Naive thymus-derived CD4-positive, alpha-beta T cell (primary cell): ENCODE results near the gene MOGAT1. TPM values are rescaled to one million over a fixed set of nuclear protein-coding genes. Genes with fewer than 3 reads are reported as not detected.

ENCODE experiments used
- ATAC-seq: fragments of 150-1000 bp; cut with Tn5 transposase; 2 replicates; pipeline ENCODE4 v1.10.0; 2021; ENCODE audit warnings: mild to moderate bottlenecking, moderate library complexity
- CTCF ChIA-PET: fragments of 350-600 bp; sonication (Branson Sonifier 250); formaldehyde crosslinking; loops from one replicate; lab custom pipeline; 2021; ENCODE audit warnings: antibody characterized with exemption; lab: Charles Lee
- POLR2A ChIA-PET: fragments of 350-600 bp; sonication (Branson Sonifier 250); formaldehyde crosslinking; loops from one replicate; lab custom pipeline; 2021; ENCODE audit warnings: antibody characterized with exemption, inconsistent platforms; lab: Charles Lee
- DNase-seq, 9 donors: peaks; one replicate each; pipeline versions ENCODE4 v3.0.0 to v3.0.0-alpha.2; 2020 to 2022; ENCODE audit warnings: mixed read lengths in 1 of 9
- H3K27ac ChIP-seq: one replicate; pipeline ENCODE4 v1.7.0; 2013; ENCODE audit warnings: mild to moderate bottlenecking, low read depth, low read length, moderate library complexity
- H3K27me3 ChIP-seq, 2 donors: one replicate each; pipeline ENCODE4 v1.7.0; 2013; ENCODE audit warnings: low read length in 2 of 2, mild to moderate bottlenecking in 2 of 2, moderate library complexity in 2 of 2; ENCODE audit not compliant: control insufficient read depth in 2 of 2, insufficient read depth in 2 of 2
- H3K36me3 ChIP-seq, 3 experiments: 1 replicate in 2 of 3; 2 replicates in 1 of 3; pipeline ENCODE4 v1.7.0; 2013; ENCODE audit warnings: low read length in 3 of 3, mild to moderate bottlenecking in 3 of 3, moderate library complexity in 1 of 3; ENCODE audit not compliant: insufficient read depth in 3 of 3, control insufficient read depth in 2 of 3
- H3K4me1 ChIP-seq, 2 donors: one replicate each; pipeline ENCODE4 v1.7.0; 2013; ENCODE audit warnings: low read length in 2 of 2, mild to moderate bottlenecking in 2 of 2, moderate library complexity in 1 of 2; ENCODE audit not compliant: control insufficient read depth in 2 of 2, insufficient read depth in 2 of 2
- H3K4me3 ChIP-seq: 2 replicates; pipeline ENCODE4 v1.7.0; 2013; ENCODE audit warnings: mild to moderate bottlenecking, low read length
- H3K9me3 ChIP-seq, 3 experiments: 1 replicate in 2 of 3; 2 replicates in 1 of 3; pipeline ENCODE4 v1.7.0; 2013; ENCODE audit warnings: low read length in 3 of 3; ENCODE audit not compliant: control insufficient read depth in 2 of 3
- H3K27ac Mint-ChIP-seq, 9 donors: one replicate each; pipeline ENCODE4 v1.8.0; 2020 to 2022; ENCODE audit warnings: mixed read lengths in 9 of 9, mild to moderate bottlenecking in 8 of 9, moderate library complexity in 5 of 9, inconsistent platforms in 2 of 9
- H3K27me3 Mint-ChIP-seq, 5 donors: one replicate each; pipeline ENCODE4 v1.8.0; 2021 to 2022; ENCODE audit warnings: mixed read lengths in 5 of 5, mild to moderate bottlenecking in 1 of 5
- H3K36me3 Mint-ChIP-seq, 5 donors: one replicate each; pipeline ENCODE4 v1.8.0; 2020 to 2022; ENCODE audit warnings: mixed read lengths in 5 of 5, mild to moderate bottlenecking in 3 of 5, inconsistent platforms in 1 of 5
- H3K4me1 Mint-ChIP-seq, 7 donors: one replicate each; pipeline ENCODE4 v1.8.0; 2020 to 2022; ENCODE audit warnings: mixed read lengths in 7 of 7, mild to moderate bottlenecking in 3 of 7, inconsistent platforms in 1 of 7
- H3K4me3 Mint-ChIP-seq, 10 donors: one replicate each; pipeline ENCODE4 v1.8.0; 2020 to 2022; ENCODE audit warnings: mild to moderate bottlenecking in 10 of 10, mixed read lengths in 10 of 10, moderate library complexity in 6 of 10, inconsistent platforms in 2 of 10
- H3K9me3 Mint-ChIP-seq, 11 donors: one replicate each; pipeline ENCODE4 v1.8.0; 2020 to 2022; ENCODE audit warnings: mixed read lengths in 11 of 11, mild to moderate bottlenecking in 4 of 11, inconsistent platforms in 1 of 11, moderate library complexity in 1 of 11
- intact Hi-C, 2 donors: fragments of 100-400 bp; cut with micrococcal nuclease; formaldehyde crosslinking; loops; one replicate each; pipeline ENCODE4 v1.15.1; 2023
- polyA plus RNA-seq, 2 donors: library from polyadenylated mRNA; unstranded; fragments of 300-500 nt; fragmentation: Illumina TruSeq; gene quantifications; one replicate each; pipeline ENCODE4 v1.2.3, GENCODE V29; 2021
- total RNA-seq, 6 experiments: library from RNA in 5 of 6; stranded (reverse) in 5 of 6; gene quantifications; 1 replicate in 5 of 6; 2 replicates in 1 of 6; pipeline ENCODE4 v1.2.3 and lab custom pipeline; 2021 to 2026

Gene MOGAT1
- total and polyA plus RNA-seq, 7 experiments from 2014 or later, result not detected

- Mint-ChIP-seq H3K9me3 (peaks cover 0 to 2% (median 0%) of the 10 kb centered on the region in 11 donors), H3K27ac (no peak overlapping the region), H3K4me1 (peaks cover 10 to 21% (median 13%) of the 10 kb centered on the region in 7 donors), H3K4me3 (no peak overlapping the region), H3K36me3 (no peaks in the 10 kb centered on the region), H3K27me3 (peaks cover 38 to 50% (median 46%) of the 10 kb centered on the region in 5 donors)
- Histone ChIP-seq H3K27me3 (peaks cover 0 to 4% of the 10 kb centered on the region in 2 donors), H3K4me3 (no peak overlapping the region), H3K27ac (no peak overlapping the region), H3K9me3 (no peaks in the 10 kb centered on the region), H3K4me1 (no peaks in the 10 kb centered on the region), H3K36me3 (no peaks in the 10 kb centered on the region)
- ATAC-seq (no peak), DNase-seq (no peak)
- CTCF ChIA-PET, result no interaction called here
- intact Hi-C loops, result no loop called here
- POLR2A ChIA-PET, result interaction anchor here (0.7 kb wide), 1 partner anchor 62 kb away, joined by 3 read pairs; no protein-coding TSS in a partner anchor
These were observed 32.4 kb downstream of the MOGAT1 start for GRCh38 chr2:222703886-222704285.

DNA sequence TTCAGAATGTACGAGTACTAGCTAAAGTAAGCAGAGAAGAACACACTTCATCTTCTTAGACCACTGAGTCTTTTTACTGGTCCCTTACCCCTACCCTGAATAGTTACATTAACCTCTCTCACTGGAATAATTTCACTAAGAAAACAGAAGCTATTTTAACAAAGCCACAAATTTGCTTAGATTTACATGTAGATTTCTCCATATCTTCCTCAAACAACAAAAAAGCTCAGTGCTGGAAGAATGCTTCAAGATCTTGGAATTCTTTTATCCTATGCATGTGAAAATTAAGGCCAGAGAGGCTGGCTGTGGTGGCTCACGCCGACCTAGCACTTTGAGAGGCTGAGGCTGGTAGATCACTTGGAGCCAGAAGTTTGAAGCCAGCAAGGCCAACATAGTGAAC is 35.2 kb downstream of the MOGAT1 start:
- Histone ChIP-seq H3K36me3 (no peaks in the 10 kb centered on the region), H3K27me3 (no peaks in the 10 kb centered on the region), H3K9me3 (no peaks in the 10 kb centered on the region), H3K4me3 (no peak overlapping the region), H3K4me1 (no peaks in the 10 kb centered on the region), H3K27ac (no peak overlapping the region)
- Mint-ChIP-seq H3K27ac (peak overlapping the region in 1 of 9 donors; percentile 77), H3K36me3 (no peaks in the 10 kb centered on the region), H3K9me3 (peaks cover 0 to 2% (median 0%) of the 10 kb centered on the region in 11 donors), H3K4me1 (peaks cover 4 to 20% (median 6%) of the 10 kb centered on the region in 7 donors), H3K4me3 (no peak overlapping the region), H3K27me3 (peaks cover 33 to 55% (median 36%) of the 10 kb centered on the region in 5 donors)
- POLR2A ChIA-PET, result no interaction called here
- ATAC-seq (no peak), DNase-seq (no peak)
- CTCF ChIA-PET, result interaction anchor here (0.9 to 4.6 kb wide), 6 partner anchors 19 to 233 kb away, joined by 3 to 31 read pairs (median 3); no protein-coding TSS in a partner anchor
- intact Hi-C loops, result loop anchor here in 1 of 2 donors (5.0 kb wide), 1 partner anchor 649 kb away; no protein-coding TSS in a partner anchor

GRCh38 chr2:222707102-222707688 is 35.7 kb downstream of the MOGAT1 start:
- POLR2A ChIA-PET, result no interaction called here
- peaks cover 33 to 52% (median 36%) of the 10 kb centered on the region in 5 donors for H3K27me3 Mint-ChIP-seq

DNA sequence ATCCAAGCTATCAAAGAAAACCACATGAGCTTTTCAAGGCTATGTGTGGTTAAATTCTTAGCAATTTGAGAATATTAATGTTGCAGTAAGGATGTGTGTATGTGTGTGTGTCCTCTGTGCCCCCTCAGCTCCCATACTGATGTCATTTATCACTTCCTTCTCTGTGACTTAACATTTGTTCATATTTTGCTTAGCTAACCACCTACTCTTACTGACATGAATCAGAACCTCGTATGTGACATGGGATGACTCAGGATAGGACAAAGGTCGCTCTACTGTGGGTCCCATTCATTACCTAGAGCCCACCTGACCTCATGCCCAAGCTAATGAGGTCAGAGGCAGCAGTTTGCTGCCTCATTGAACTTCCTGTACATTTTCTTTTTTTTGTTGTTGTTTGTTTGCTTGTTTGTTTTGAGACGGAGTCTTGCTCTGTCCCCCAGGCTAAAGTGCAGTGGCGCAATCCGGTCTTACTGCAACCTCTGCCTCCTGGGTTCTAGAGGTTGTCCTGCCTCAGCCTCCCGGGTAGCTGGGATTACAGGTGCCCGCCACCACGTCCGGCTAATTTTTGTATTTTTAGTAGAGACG is 36.3 kb downstream of the MOGAT1 start:
- H3K36me3 Mint-ChIP-seq, result no peaks in the 10 kb centered on the region
- DNase-seq, result peak in 2 of 9 donors; percentile 8 to 12
- CTCF ChIA-PET, result interaction anchor here (1.0 to 4.6 kb wide), 4 partner anchors 17 to 199 kb away, joined by 3 to 31 read pairs (median 4); no protein-coding TSS in a partner anchor
- H3K4me3 ChIP-seq, result no peak overlapping the region
- peaks cover 33 to 52% (median 39%) of the 10 kb centered on the region in 5 donors for H3K27me3 Mint-ChIP-seq
- H3K4me3 Mint-ChIP-seq, result no peak overlapping the region
- no peaks in the 10 kb centered on the region for H3K36me3 ChIP-seq
- H3K9me3 ChIP-seq, result no peaks in the 10 kb centered on the region
- peaks cover 0 to 15% (median 0%) of the 10 kb centered on the region in 7 donors for H3K4me1 Mint-ChIP-seq
- ATAC-seq, result peak; percentile 83
- H3K27ac Mint-ChIP-seq, result peak overlapping the region in 1 of 9 donors; percentile 17
- intact Hi-C loops, result loop anchor here (1.0 to 5.0 kb wide), 6 partner anchors 17 to 650 kb away; partner anchors contain the start of gene ACSL3 (in 1 of the 2)
- POLR2A ChIA-PET, result no interaction called here
- H3K9me3 Mint-ChIP-seq, result peaks cover 0 to 2% (median 0%) of the 10 kb centered on the region in 11 donors
- no peaks in the 10 kb centered on the region for H3K27me3 ChIP-seq
- no peak overlapping the region for H3K27ac ChIP-seq
- no peaks in the 10 kb centered on the region for H3K4me1 ChIP-seq

More at GRCh38 chr2:222707102-222707688, 35.7 kb downstream of the MOGAT1 start:
- Histone ChIP-seq H3K36me3 (no peaks in the 10 kb centered on the region), H3K4me3 (no peak overlapping the region), H3K27ac (no peak overlapping the region), H3K4me1 (no peaks in the 10 kb centered on the region), H3K9me3 (no peaks in the 10 kb centered on the region), H3K27me3 (no peaks in the 10 kb centered on the region)
- ATAC-seq, result peak; percentile 1
- intact Hi-C loops, result loop anchor here in 1 of 2 donors (5.0 kb wide), 1 partner anchor 650 kb away; no protein-coding TSS in a partner anchor
- Mint-ChIP-seq H3K9me3 (peaks cover 0 to 2% (median 0%) of the 10 kb centered on the region in 11 donors), H3K36me3 (no peaks in the 10 kb centered on the region), H3K27ac (peak overlapping the region in 1 of 9 donors; percentile 77), H3K4me1 (peaks cover 0 to 15% (median 0%) of the 10 kb centered on the region in 7 donors), H3K4me3 (no peak overlapping the region)
- CTCF ChIA-PET, result interaction anchor here (0.9 to 4.6 kb wide), 7 partner anchors 17 to 209 kb away, joined by 3 to 31 read pairs (median 3); no protein-coding TSS in a partner anchor
- DNase-seq, result no peak

GRCh38 chr2:222708274-222708710 is 36.8 kb downstream of the MOGAT1 start:
- H3K36me3 ChIP-seq, result no peaks in the 10 kb centered on the region
- H3K27me3 Mint-ChIP-seq, result peaks cover 32 to 47% (median 37%) of the 10 kb centered on the region in 5 donors
- no peak overlapping the region for H3K4me3 Mint-ChIP-seq
- no peaks in the 10 kb centered on the region for H3K9me3 ChIP-seq
- peak; percentile 65 for ATAC-seq
- DNase-seq, result peak; percentile 33 to 77 (median 65)
- no peak overlapping the region for H3K27ac ChIP-seq
- H3K4me1 Mint-ChIP-seq, result peaks cover 0 to 15% (median 0%) of the 10 kb centered on the region in 7 donors
- H3K27ac Mint-ChIP-seq, result peak overlapping the region in 1 of 9 donors; percentile 17
- H3K4me3 ChIP-seq, result no peak overlapping the region
- H3K4me1 ChIP-seq, result no peaks in the 10 kb centered on the region
- intact Hi-C loops, result loop anchor here (1.0 to 5.0 kb wide), 6 partner anchors 17 to 651 kb away; partner anchors contain the start of gene ACSL3 (in 1 of the 2)
- no peaks in the 10 kb centered on the region for H3K9me3 Mint-ChIP-seq
- H3K27me3 ChIP-seq, result no peaks in the 10 kb centered on the region
- ChIA-PET POLR2A (no interaction called here), CTCF (interaction anchor here (0.6 to 4.6 kb wide), 6 partner anchors 9 to 204 kb away, joined by 3 to 31 read pairs (median 3); no protein-coding TSS in a partner anchor)
- no peaks in the 10 kb centered on the region for H3K36me3 Mint-ChIP-seq

- H3K9me3 ChIP-seq, result no peaks in the 10 kb centered on the region
- intact Hi-C loops, result loop anchor here (2.0 to 5.0 kb wide), 3 partner anchors 19 to 652 kb away; no protein-coding TSS in a partner anchor
- H3K27ac ChIP-seq, result no peak overlapping the region
- Mint-ChIP-seq H3K4me3 (no peak overlapping the region), H3K9me3 (no peaks in the 10 kb centered on the region), H3K36me3 (no peaks in the 10 kb centered on the region), H3K27ac (no peak overlapping the region), H3K4me1 (peaks cover 0 to 15% (median 0%) of the 10 kb centered on the region in 7 donors), H3K27me3 (peaks cover 34 to 45% (median 42%) of the 10 kb centered on the region in 5 donors)
- peak; percentile 73 for ATAC-seq
- no peaks in the 10 kb centered on the region for H3K27me3 ChIP-seq
- ChIA-PET POLR2A (no interaction called here), CTCF (interaction anchor here (0.6 to 4.6 kb wide), 7 partner anchors 7 to 203 kb away, joined by 3 to 31 read pairs (median 3); no protein-coding TSS in a partner anchor)
- no peak for DNase-seq
- H3K4me3 ChIP-seq, result no peak overlapping the region
- H3K4me1 ChIP-seq, result no peaks in the 10 kb centered on the region
- no peaks in the 10 kb centered on the region for H3K36me3 ChIP-seq
These were observed 37.9 kb downstream of the MOGAT1 start for GRCh38 chr2:222709191-222709891.
